ENCODE results near the gene GRIK2.

GRIK2 gene

GRCh38 chr6:101816716-101817115, 423.2 kb downstream of the GRIK2 start:
- no peak for DNase-seq

- no peak for DNase-seq
These were observed 424.5 kb downstream of the GRIK2 start for GRCh38 chr6:101818051-101818450.

- DNase-seq = no peak
These were observed 431.2 kb downstream of the GRIK2 start for GRCh38 chr6:101824551-101825345.

- DNase-seq = no peak
These were observed 432.8 kb downstream of the GRIK2 start for GRCh38 chr6:101826269-101826668.

GRCh38 chr6:101826678-101827077, 433.2 kb downstream of the GRIK2 start:
- no peak for DNase-seq

GRCh38 chr6:101830501-101831031, 437.1 kb downstream of the GRIK2 start:
- no peak for DNase-seq

- no peak for DNase-seq
These were observed 438.9 kb downstream of the GRIK2 start for GRCh38 chr6:101832371-101832770.

GRCh38 chr6:101840100-101840499, 446.6 kb downstream of the GRIK2 start:
- DNase-seq = no peak

GRCh38 chr6:101845172-101845571, 451.7 kb downstream of the GRIK2 start:
- DNase-seq = no peak

- DNase-seq = no peak
These were observed 452.1 kb downstream of the GRIK2 start for GRCh38 chr6:101845621-101846020.

- no peak for DNase-seq
These were observed 454.2 kb downstream of the GRIK2 start for GRCh38 chr6:101847690-101848089.

- no peak for DNase-seq
These were observed 458.4 kb downstream of the GRIK2 start for GRCh38 chr6:101851911-101852310.

GRCh38 chr6:101853231-101854085, 459.9 kb downstream of the GRIK2 start:
- no peak for DNase-seq

GRCh38 chr6:101876431-101876830, 482.9 kb downstream of the GRIK2 start:
- no peak for DNase-seq

- DNase-seq = no peak
These were observed 485.2 kb downstream of the GRIK2 start for GRCh38 chr6:101878554-101879276.

GRCh38 chr6:101879782-101880181, 486.3 kb downstream of the GRIK2 start:
- no peak for DNase-seq

- no peak for DNase-seq
These were observed 490.0 kb downstream of the GRIK2 start for GRCh38 chr6:101883505-101883904.

- no peak for DNase-seq
These were observed 494.0 kb downstream of the GRIK2 start for GRCh38 chr6:101887532-101887931.

GRCh38 chr6:101907356-101908217, 514.1 kb downstream of the GRIK2 start:
- DNase-seq = no peak

GRCh38 chr6:101909366-101909765, 515.9 kb downstream of the GRIK2 start:
- no peak for DNase-seq

- DNase-seq = no peak
These were observed 518.8 kb downstream of the GRIK2 start for GRCh38 chr6:101912311-101912710.

- no peak for DNase-seq
These were observed 525.0 kb downstream of the GRIK2 start for GRCh38 chr6:101918471-101918870.
